GM23338 (cell line): ENCODE measurements around the gene OR1E2.

Source experiments
- CREB1 ChIP-seq: fragments of 250-450 bp; sonication (Bioruptor Pico); IDR thresholded peaks from 2 replicates; pipeline ENCODE4 v1.5.0; 2020; ENCODE audit warnings: low read depth, mild to moderate bottlenecking, moderate library complexity
- EZH2 ChIP-seq: fragments of 200-600 bp; sonication (generic); IDR thresholded peaks from one replicate; pipeline ENCODE4 v1.8.0; 2017; ENCODE audit warnings: antibody characterized with exemption, mild to moderate bottlenecking, low read depth; ENCODE audit not compliant: unreplicated experiment
- EZH2phosphoT487 ChIP-seq: fragments of 200-600 bp; sonication (generic); IDR thresholded peaks from one replicate; pipeline ENCODE4 v1.8.1; 2018; ENCODE audit warnings: antibody characterized with exemption; ENCODE audit not compliant: unreplicated experiment
- JUNB ChIP-seq: IDR thresholded peaks from one replicate; pipeline ENCODE4 v1.6.1; 2016; ENCODE audit warnings: antibody characterized with exemption; ENCODE audit not compliant: unreplicated experiment
- NANOG ChIP-seq: IDR thresholded peaks from 2 replicates; pipeline ENCODE4 v1.6.1; 2016; ENCODE audit warnings: antibody characterized with exemption, borderline replicate concordance
- POLR2AphosphoS5 ChIP-seq: IDR thresholded peaks from 2 replicates; pipeline ENCODE4 v1.6.1; 2016; ENCODE audit warnings: antibody characterized with exemption, low read depth
- STAT1 ChIP-seq: IDR thresholded peaks from one replicate; pipeline ENCODE4 v1.6.1; 2016; ENCODE audit warnings: antibody characterized with exemption; ENCODE audit not compliant: unreplicated experiment
- ZNF114 ChIP-seq: fragments of 250-450 bp; sonication (Bioruptor Pico); IDR thresholded peaks from 2 replicates; pipeline ENCODE4 v1.5.0; 2020; ENCODE audit warnings: mild to moderate bottlenecking, moderate library complexity
- ZNF331 ChIP-seq: fragments of 250-450 bp; sonication (Bioruptor Pico); IDR thresholded peaks from 2 replicates; pipeline ENCODE4 v1.5.0; 2020; ENCODE audit warnings: low read depth, mild to moderate bottlenecking, moderate library complexity
- TF ChIP-seq, protein P1 (sequence below), 2 experiments: fragments of 200-600 bp in 1 of 2; sonication (generic) in 1 of 2; conservative IDR thresholded peaks; 2 replicates each; pipeline versions ENCODE4 v1.5.1 to v1.6.1; 2016 to 2017; ENCODE audit warnings: antibody characterized with exemption in 2 of 2, low read depth in 2 of 2, mild to moderate bottlenecking in 2 of 2, moderate library complexity in 1 of 2
- TF ChIP-seq, protein P2 (sequence below): IDR thresholded peaks from one replicate; pipeline ENCODE4 v1.6.1; 2018; ENCODE audit warnings: antibody characterized with exemption; ENCODE audit not compliant: unreplicated experiment
- TF ChIP-seq, protein P3 (sequence below): IDR thresholded peaks from 2 replicates; pipeline ENCODE4 v1.6.1; 2016; ENCODE audit warnings: antibody characterized with exemption
- TF ChIP-seq, protein P4 (sequence below): fragments of 250-450 bp; sonication (Bioruptor Pico); IDR thresholded peaks from 2 replicates; pipeline ENCODE4 v1.5.0; 2020; ENCODE audit warnings: mild to moderate bottlenecking, moderate library complexity

DNA sequence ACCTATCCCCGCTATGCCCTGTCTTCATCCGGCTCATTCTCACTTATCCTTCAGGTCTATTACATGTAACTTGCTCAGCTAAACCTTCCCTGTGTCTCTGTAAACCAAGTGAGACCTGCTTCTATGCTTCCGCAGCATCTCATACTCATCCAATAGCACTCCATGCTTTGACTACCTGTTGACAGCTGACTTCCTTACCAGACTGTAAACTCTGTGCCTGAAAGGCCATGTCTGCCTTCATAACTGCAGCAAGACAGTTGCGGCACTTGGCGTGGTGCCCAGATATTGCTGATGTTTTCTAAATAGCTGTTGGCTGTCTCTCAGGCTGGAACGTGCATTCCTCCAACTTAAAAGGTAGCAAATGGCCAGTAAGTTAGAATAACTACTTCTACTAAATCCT lies 33.6 kb downstream of the OR1E2 start:
- TF ChIP-seq, protein P1, sequence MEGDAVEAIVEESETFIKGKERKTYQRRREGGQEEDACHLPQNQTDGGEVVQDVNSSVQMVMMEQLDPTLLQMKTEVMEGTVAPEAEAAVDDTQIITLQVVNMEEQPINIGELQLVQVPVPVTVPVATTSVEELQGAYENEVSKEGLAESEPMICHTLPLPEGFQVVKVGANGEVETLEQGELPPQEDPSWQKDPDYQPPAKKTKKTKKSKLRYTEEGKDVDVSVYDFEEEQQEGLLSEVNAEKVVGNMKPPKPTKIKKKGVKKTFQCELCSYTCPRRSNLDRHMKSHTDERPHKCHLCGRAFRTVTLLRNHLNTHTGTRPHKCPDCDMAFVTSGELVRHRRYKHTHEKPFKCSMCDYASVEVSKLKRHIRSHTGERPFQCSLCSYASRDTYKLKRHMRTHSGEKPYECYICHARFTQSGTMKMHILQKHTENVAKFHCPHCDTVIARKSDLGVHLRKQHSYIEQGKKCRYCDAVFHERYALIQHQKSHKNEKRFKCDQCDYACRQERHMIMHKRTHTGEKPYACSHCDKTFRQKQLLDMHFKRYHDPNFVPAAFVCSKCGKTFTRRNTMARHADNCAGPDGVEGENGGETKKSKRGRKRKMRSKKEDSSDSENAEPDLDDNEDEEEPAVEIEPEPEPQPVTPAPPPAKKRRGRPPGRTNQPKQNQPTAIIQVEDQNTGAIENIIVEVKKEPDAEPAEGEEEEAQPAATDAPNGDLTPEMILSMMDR (conservative IDR thresholded peaks at IDR 0.05; ENCODE audit: low read depth in 2 of 2): no peak
- TF ChIP-seq POLR2AphosphoS5 (no peak), EZH2phosphoT487 (no peak), ZNF114 (CRISPR knock-in tag) (no peak), CREB1 (CRISPR knock-in tag) (no peak), EZH2 (no peak), STAT1 (no peak), JUNB (no peak), NANOG (no peak), ZNF331 (CRISPR knock-in tag) (no peak)
- TF ChIP-seq, protein P2, sequence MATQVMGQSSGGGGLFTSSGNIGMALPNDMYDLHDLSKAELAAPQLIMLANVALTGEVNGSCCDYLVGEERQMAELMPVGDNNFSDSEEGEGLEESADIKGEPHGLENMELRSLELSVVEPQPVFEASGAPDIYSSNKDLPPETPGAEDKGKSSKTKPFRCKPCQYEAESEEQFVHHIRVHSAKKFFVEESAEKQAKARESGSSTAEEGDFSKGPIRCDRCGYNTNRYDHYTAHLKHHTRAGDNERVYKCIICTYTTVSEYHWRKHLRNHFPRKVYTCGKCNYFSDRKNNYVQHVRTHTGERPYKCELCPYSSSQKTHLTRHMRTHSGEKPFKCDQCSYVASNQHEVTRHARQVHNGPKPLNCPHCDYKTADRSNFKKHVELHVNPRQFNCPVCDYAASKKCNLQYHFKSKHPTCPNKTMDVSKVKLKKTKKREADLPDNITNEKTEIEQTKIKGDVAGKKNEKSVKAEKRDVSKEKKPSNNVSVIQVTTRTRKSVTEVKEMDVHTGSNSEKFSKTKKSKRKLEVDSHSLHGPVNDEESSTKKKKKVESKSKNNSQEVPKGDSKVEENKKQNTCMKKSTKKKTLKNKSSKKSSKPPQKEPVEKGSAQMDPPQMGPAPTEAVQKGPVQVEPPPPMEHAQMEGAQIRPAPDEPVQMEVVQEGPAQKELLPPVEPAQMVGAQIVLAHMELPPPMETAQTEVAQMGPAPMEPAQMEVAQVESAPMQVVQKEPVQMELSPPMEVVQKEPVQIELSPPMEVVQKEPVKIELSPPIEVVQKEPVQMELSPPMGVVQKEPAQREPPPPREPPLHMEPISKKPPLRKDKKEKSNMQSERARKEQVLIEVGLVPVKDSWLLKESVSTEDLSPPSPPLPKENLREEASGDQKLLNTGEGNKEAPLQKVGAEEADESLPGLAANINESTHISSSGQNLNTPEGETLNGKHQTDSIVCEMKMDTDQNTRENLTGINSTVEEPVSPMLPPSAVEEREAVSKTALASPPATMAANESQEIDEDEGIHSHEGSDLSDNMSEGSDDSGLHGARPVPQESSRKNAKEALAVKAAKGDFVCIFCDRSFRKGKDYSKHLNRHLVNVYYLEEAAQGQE: no peak
- TF ChIP-seq, protein P3, sequence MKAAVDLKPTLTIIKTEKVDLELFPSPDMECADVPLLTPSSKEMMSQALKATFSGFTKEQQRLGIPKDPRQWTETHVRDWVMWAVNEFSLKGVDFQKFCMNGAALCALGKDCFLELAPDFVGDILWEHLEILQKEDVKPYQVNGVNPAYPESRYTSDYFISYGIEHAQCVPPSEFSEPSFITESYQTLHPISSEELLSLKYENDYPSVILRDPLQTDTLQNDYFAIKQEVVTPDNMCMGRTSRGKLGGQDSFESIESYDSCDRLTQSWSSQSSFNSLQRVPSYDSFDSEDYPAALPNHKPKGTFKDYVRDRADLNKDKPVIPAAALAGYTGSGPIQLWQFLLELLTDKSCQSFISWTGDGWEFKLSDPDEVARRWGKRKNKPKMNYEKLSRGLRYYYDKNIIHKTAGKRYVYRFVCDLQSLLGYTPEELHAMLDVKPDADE: no peak
- TF ChIP-seq, protein P4, sequence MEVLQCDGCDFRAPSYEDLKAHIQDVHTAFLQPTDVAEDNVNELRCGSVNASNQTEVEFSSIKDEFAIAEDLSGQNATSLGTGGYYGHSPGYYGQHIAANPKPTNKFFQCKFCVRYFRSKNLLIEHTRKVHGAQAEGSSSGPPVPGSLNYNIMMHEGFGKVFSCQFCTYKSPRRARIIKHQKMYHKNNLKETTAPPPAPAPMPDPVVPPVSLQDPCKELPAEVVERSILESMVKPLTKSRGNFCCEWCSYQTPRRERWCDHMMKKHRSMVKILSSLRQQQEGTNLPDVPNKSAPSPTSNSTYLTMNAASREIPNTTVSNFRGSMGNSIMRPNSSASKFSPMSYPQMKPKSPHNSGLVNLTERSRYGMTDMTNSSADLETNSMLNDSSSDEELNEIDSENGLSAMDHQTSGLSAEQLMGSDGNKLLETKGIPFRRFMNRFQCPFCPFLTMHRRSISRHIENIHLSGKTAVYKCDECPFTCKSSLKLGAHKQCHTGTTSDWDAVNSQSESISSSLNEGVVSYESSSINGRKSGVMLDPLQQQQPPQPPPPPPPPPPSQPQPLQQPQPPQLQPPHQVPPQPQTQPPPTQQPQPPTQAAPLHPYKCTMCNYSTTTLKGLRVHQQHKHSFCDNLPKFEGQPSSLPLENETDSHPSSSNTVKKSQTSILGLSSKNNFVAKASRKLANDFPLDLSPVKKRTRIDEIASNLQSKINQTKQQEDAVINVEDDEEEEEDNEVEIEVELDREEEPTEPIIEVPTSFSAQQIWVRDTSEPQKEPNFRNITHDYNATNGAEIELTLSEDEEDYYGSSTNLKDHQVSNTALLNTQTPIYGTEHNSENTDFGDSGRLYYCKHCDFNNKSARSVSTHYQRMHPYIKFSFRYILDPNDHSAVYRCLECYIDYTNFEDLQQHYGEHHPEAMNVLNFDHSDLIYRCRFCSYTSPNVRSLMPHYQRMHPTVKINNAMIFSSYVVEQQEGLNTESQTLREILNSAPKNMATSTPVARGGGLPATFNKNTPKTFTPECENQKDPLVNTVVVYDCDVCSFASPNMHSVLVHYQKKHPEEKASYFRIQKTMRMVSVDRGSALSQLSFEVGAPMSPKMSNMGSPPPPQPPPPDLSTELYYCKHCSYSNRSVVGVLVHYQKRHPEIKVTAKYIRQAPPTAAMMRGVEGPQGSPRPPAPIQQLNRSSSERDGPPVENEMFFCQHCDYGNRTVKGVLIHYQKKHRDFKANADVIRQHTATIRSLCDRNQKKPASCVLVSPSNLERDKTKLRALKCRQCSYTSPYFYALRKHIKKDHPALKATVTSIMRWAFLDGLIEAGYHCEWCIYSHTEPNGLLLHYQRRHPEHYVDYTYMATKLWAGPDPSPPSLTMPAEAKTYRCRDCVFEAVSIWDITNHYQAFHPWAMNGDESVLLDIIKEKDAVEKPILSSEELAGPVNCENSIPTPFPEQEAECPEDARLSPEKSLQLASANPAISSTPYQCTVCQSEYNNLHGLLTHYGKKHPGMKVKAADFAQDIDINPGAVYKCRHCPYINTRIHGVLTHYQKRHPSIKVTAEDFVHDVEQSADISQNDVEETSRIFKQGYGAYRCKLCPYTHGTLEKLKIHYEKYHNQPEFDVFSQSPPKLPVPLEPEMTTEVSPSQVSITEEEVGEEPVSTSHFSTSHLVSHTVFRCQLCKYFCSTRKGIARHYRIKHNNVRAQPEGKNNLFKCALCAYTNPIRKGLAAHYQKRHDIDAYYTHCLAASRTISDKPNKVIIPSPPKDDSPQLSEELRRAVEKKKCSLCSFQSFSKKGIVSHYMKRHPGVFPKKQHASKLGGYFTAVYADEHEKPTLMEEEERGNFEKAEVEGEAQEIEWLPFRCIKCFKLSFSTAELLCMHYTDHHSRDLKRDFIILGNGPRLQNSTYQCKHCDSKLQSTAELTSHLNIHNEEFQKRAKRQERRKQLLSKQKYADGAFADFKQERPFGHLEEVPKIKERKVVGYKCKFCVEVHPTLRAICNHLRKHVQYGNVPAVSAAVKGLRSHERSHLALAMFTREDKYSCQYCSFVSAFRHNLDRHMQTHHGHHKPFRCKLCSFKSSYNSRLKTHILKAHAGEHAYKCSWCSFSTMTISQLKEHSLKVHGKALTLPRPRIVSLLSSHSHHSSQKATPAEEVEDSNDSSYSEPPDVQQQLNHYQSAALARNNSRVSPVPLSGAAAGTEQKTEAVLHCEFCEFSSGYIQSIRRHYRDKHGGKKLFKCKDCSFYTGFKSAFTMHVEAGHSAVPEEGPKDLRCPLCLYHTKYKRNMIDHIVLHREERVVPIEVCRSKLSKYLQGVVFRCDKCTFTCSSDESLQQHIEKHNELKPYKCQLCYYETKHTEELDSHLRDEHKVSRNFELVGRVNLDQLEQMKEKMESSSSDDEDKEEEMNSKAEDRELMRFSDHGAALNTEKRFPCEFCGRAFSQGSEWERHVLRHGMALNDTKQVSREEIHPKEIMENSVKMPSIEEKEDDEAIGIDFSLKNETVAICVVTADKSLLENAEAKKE (CRISPR knock-in tag): no peak
